Ishikawa (cell line): ENCODE data around the gene OR51B4.

ENCODE experiments used
- CEBPB ChIP-seq: IDR thresholded peaks from 2 replicates; pipeline ENCODE4 v1.6.1; 2012
- CREB1 ChIP-seq: IDR thresholded peaks from 2 replicates; pipeline ENCODE4 v1.6.1; 2012; ENCODE audit warnings: low read depth
- EGR1 ChIP-seq: IDR thresholded peaks from 2 replicates; pipeline ENCODE4 v1.6.1; 2012
- EP300 ChIP-seq: IDR thresholded peaks from 2 replicates; pipeline ENCODE4 v1.6.1; 2012; ENCODE audit warnings: borderline replicate concordance
- FOXM1 ChIP-seq: IDR thresholded peaks from 2 replicates; pipeline ENCODE4 v1.6.1; 2012; ENCODE audit warnings: low read depth, borderline replicate concordance
- MAX ChIP-seq: IDR thresholded peaks from 2 replicates; pipeline ENCODE4 v1.6.1; 2012
- NFIC ChIP-seq: IDR thresholded peaks from 2 replicates; pipeline ENCODE4 v1.6.1; 2012
- RAD21 ChIP-seq: IDR thresholded peaks from 2 replicates; pipeline ENCODE4 v1.6.1; 2012; ENCODE audit warnings: low read depth
- REST ChIP-seq: IDR thresholded peaks from 2 replicates; pipeline ENCODE4 v1.6.1; 2012; ENCODE audit warnings: low read depth, mild to moderate bottlenecking
- TAF1 ChIP-seq: IDR thresholded peaks from 2 replicates; pipeline ENCODE4 v1.6.1; 2012; ENCODE audit warnings: low read depth, mild to moderate bottlenecking
- TCF12 ChIP-seq: IDR thresholded peaks from 2 replicates; pipeline ENCODE4 v1.6.1; 2012; ENCODE audit warnings: low read depth
- TEAD4 ChIP-seq: IDR thresholded peaks from 2 replicates; pipeline ENCODE4 v1.6.1; 2012
- USF1 ChIP-seq: IDR thresholded peaks from 2 replicates; pipeline ENCODE4 v1.6.1; 2012
- YY1 ChIP-seq: IDR thresholded peaks from 2 replicates; pipeline ENCODE4 v1.6.1; 2012; ENCODE audit warnings: low read depth
- ZBTB7A ChIP-seq: IDR thresholded peaks from 2 replicates; pipeline ENCODE4 v1.6.1; 2012; ENCODE audit warnings: low read depth

OR51B4 gene

GRCh38 chr11:5272395-5273017 lies 29.2 kb downstream of the OR51B4 start:
- TF ChIP-seq EGR1 (no peak), CREB1 (no peak), YY1 (no peak), CEBPB (no peak), TAF1 (no peak), RAD21 (no peak), FOXM1 (no peak), ZBTB7A (no peak), TEAD4 (no peak), MAX (no peak), EP300 (no peak), NFIC (no peak), TCF12 (no peak)

GRCh38 chr11:5269715-5270147 lies 32.0 kb downstream of the OR51B4 start, which contains the start of gene HBE1:
Gene HBE1 (minus strand): TSS chr11:5269945. CDS start chr11:5269890, 55 bp downstream.
- TF ChIP-seq ZBTB7A: no peak
- no peak for TF ChIP-seq MAX
- TF ChIP-seq TAF1: no peak

GRCh38 chr11:5267033-5267563 lies 34.6 kb downstream of the OR51B4 start:
- TF ChIP-seq RAD21 (no peak), CREB1 (no peak), NFIC (no peak), FOXM1 (no peak), EGR1 (no peak), CEBPB (no peak), MAX (no peak), REST (no peak), TCF12 (no peak), EP300 (no peak)

- TF ChIP-seq TAF1 (no peak), MAX (no peak)
Measured at GRCh38 chr11:5266609-5267008, 35.1 kb downstream of the OR51B4 start.

GRCh38 chr11:5265832-5266231 lies 35.9 kb downstream of the OR51B4 start:
- TF ChIP-seq TEAD4: no peak
- TF ChIP-seq YY1: no peak
- no peak for TF ChIP-seq EGR1
- no peak for TF ChIP-seq USF1

GRCh38 chr11:5258543-5259262 lies 43.0 kb downstream of the OR51B4 start:
- no peak for TF ChIP-seq TAF1
- no peak for TF ChIP-seq EP300
- no peak for TF ChIP-seq CREB1
- no peak for TF ChIP-seq CEBPB
- TF ChIP-seq REST: no peak
- no peak for TF ChIP-seq RAD21
- no peak for TF ChIP-seq FOXM1
- TF ChIP-seq TCF12: no peak
- TF ChIP-seq USF1: no peak
- no peak for TF ChIP-seq MAX
- no peak for TF ChIP-seq TEAD4
- no peak for TF ChIP-seq ZBTB7A
- TF ChIP-seq NFIC: no peak
- no peak for TF ChIP-seq EGR1
- TF ChIP-seq YY1: no peak
